HEK293 (cell line): ENCODE results near the gene ZFC3H1.

Experiments
- CTCF ChIA-PET: fragments of 350-600 bp; formaldehyde crosslinking; extraction: SDS; loops from one replicate; lab custom pipeline; 2021; ENCODE audit warnings: antibody characterized with exemption; lab: Yijun Ruan, JAX
- POLR2A ChIA-PET: fragments of 300-600 bp; formaldehyde crosslinking; extraction: SDS; loops from one replicate; lab custom pipeline; 2020; ENCODE audit warnings: antibody characterized with exemption, inconsistent platforms; lab: Yijun Ruan, JAX
- H3K27ac ChIP-seq: fragments of 200-500 bp; sonication (Bioruptor generic); 2 replicates; pipeline ENCODE4 v1.5.1; 2014; ENCODE audit warnings: low read depth, low read length, control low read depth, inconsistent platforms; ENCODE audit errors: extremely low read depth
- H3K36me3 ChIP-seq, 2 experiments: fragments of 200-500 bp in 1 of 2; sonication (Bioruptor generic) in 1 of 2; 1 replicate in 1 of 2; 2 replicates in 1 of 2; pipeline ENCODE4 v1.5.1; 2014 to 2017; ENCODE audit warnings: inconsistent platforms in 2 of 2, low read length in 2 of 2; ENCODE audit not compliant: control insufficient read depth in 2 of 2, insufficient read depth in 1 of 2
- H3K4me1 ChIP-seq: fragments of 200-500 bp; sonication (Bioruptor generic); 2 replicates; pipeline ENCODE4 v1.5.1; 2014; ENCODE audit warnings: mild to moderate bottlenecking, low read length, inconsistent platforms; ENCODE audit not compliant: control insufficient read depth, insufficient read depth
- H3K4me3 ChIP-seq: 2 replicates; pipeline ENCODE4 v1.5.1; 2011; ENCODE audit warnings: low read depth, mild to moderate bottlenecking, control low read depth, low read length, moderate library complexity
- H3K9me3 ChIP-seq: fragments of 200-500 bp; sonication (Bioruptor generic); 2 replicates; pipeline ENCODE4 v1.5.1; 2014; ENCODE audit warnings: low read depth, low read length, inconsistent platforms; ENCODE audit not compliant: control insufficient read depth, insufficient read depth
- KLF1 ChIP-seq: fragments of 450-650 bp; formaldehyde crosslinking; IDR thresholded peaks from 2 replicates; pipeline ENCODE4 v1.5.1; 2016; ENCODE audit warnings: missing biosample characterization, missing genetic modification characterization
- RBAK ChIP-seq: fragments of 450-650 bp; formaldehyde crosslinking; IDR thresholded peaks from 2 replicates; pipeline ENCODE4 v1.5.1; 2016; ENCODE audit warnings: missing biosample characterization, missing genetic modification characterization
- YY2 ChIP-seq: fragments of 450-650 bp; formaldehyde crosslinking; IDR thresholded peaks from 2 replicates; pipeline ENCODE4 v1.5.1; 2016; ENCODE audit warnings: missing biosample characterization, missing genetic modification characterization
- ZNF211 ChIP-seq: fragments of 450-650 bp; formaldehyde crosslinking; IDR thresholded peaks from 2 replicates; pipeline ENCODE4 v1.5.1; 2016; ENCODE audit warnings: low read depth, missing biosample characterization, missing genetic modification characterization
- ZNF362 ChIP-seq: fragments of 450-650 bp; formaldehyde crosslinking; IDR thresholded peaks from 2 replicates; pipeline ENCODE4 v1.5.1; 2016; ENCODE audit warnings: missing biosample characterization, missing genetic modification characterization
- ZNF394 ChIP-seq: fragments of 450-650 bp; formaldehyde crosslinking; IDR thresholded peaks from 2 replicates; pipeline ENCODE4 v1.5.1; 2016; ENCODE audit warnings: missing biosample characterization, missing genetic modification characterization, mild to moderate bottlenecking, moderate library complexity, borderline replicate concordance
- ZNF585B ChIP-seq: fragments of 450-650 bp; formaldehyde crosslinking; IDR thresholded peaks from 2 replicates; pipeline ENCODE4 v1.5.1; 2016; ENCODE audit warnings: missing biosample characterization, missing genetic modification characterization
- ZNF610 ChIP-seq: fragments of 450-650 bp; formaldehyde crosslinking; IDR thresholded peaks from 2 replicates; pipeline ENCODE4 v1.5.1; 2016; ENCODE audit warnings: missing biosample characterization, missing genetic modification characterization, borderline replicate concordance
- ZNF670 ChIP-seq: fragments of 450-650 bp; formaldehyde crosslinking; IDR thresholded peaks from 2 replicates; pipeline ENCODE4 v1.5.1; 2016; ENCODE audit warnings: missing biosample characterization, missing genetic modification characterization, low read depth
- ZNF677 ChIP-seq: fragments of 450-650 bp; IDR thresholded peaks from 2 replicates; pipeline ENCODE4 v1.5.0; 2018; ENCODE audit warnings: missing biosample characterization, mild to moderate bottlenecking, missing genetic modification characterization, moderate library complexity
- ZNF701 ChIP-seq: fragments of 450-650 bp; formaldehyde crosslinking; IDR thresholded peaks from 2 replicates; pipeline ENCODE4 v1.5.1; 2016; ENCODE audit warnings: missing biosample characterization, missing genetic modification characterization
- ZNF707 ChIP-seq: fragments of 450-650 bp; formaldehyde crosslinking; IDR thresholded peaks from 2 replicates; pipeline ENCODE4 v1.5.1; 2016; ENCODE audit warnings: missing biosample characterization, missing genetic modification characterization
- ZNF776 ChIP-seq: fragments of 450-650 bp; formaldehyde crosslinking; IDR thresholded peaks from 2 replicates; pipeline ENCODE4 v1.5.0; 2017; ENCODE audit warnings: missing biosample characterization, missing genetic modification characterization, borderline replicate concordance
- ZNF791 ChIP-seq: fragments of 450-650 bp; formaldehyde crosslinking; IDR thresholded peaks from 2 replicates; pipeline ENCODE4 v1.5.1; 2016; ENCODE audit warnings: missing biosample characterization, missing genetic modification characterization
- TF ChIP-seq, protein P1 (sequence below): fragments of 450-650 bp; formaldehyde crosslinking; IDR thresholded peaks from 2 replicates; pipeline ENCODE4 v1.5.1; 2017; ENCODE audit warnings: missing biosample characterization, mild to moderate bottlenecking, missing genetic modification characterization, moderate library complexity
- TF ChIP-seq, protein P2 (sequence below): fragments of 450-650 bp; formaldehyde crosslinking; IDR thresholded peaks from 2 replicates; pipeline ENCODE4 v1.5.1; 2016; ENCODE audit warnings: missing biosample characterization, missing genetic modification characterization
- TF ChIP-seq, protein P3 (sequence below): fragments of 450-650 bp; formaldehyde crosslinking; IDR thresholded peaks from 2 replicates; pipeline ENCODE4 v1.5.1; 2016; ENCODE audit warnings: missing biosample characterization, missing genetic modification characterization

The ZFC3H1 gene

DNA sequence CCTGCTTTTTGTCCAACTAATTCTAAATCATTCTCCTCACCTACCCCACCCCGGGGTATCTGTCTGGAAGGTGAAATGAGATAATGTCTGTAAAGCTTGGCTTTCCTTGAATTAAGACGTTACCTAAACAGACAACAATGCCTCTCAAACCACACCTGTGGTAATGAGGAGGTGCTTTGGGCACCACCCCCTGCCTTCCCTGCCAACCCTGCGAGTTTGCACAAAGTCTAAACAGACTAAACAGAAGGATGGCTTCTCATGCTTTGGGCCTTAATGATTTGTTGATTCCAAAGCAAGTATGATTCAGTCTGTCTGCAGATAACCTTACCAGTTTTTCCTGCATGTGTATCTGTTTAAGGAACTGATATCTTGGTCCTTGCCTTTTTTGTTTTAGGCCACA is 82.4 kb downstream of the ZFC3H1 start:
- TF ChIP-seq ZNF707 (tag by site-specific recombination): no peak
- TF ChIP-seq, protein P1, sequence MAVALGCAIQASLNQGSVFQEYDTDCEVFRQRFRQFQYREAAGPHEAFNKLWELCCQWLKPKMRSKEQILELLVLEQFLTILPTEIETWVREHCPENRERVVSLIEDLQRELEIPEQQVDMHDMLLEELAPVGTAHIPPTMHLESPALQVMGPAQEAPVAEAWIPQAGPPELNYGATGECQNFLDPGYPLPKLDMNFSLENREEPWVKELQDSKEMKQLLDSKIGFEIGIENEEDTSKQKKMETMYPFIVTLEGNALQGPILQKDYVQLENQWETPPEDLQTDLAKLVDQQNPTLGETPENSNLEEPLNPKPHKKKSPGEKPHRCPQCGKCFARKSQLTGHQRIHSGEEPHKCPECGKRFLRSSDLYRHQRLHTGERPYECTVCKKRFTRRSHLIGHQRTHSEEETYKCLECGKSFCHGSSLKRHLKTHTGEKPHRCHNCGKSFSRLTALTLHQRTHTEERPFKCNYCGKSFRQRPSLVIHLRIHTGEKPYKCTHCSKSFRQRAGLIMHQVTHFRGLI (tag by site-specific recombination): no peak
- TF ChIP-seq ZNF585B: no peak
- TF ChIP-seq ZNF670 (tag by site-specific recombination): no peak
- TF ChIP-seq, protein P2, sequence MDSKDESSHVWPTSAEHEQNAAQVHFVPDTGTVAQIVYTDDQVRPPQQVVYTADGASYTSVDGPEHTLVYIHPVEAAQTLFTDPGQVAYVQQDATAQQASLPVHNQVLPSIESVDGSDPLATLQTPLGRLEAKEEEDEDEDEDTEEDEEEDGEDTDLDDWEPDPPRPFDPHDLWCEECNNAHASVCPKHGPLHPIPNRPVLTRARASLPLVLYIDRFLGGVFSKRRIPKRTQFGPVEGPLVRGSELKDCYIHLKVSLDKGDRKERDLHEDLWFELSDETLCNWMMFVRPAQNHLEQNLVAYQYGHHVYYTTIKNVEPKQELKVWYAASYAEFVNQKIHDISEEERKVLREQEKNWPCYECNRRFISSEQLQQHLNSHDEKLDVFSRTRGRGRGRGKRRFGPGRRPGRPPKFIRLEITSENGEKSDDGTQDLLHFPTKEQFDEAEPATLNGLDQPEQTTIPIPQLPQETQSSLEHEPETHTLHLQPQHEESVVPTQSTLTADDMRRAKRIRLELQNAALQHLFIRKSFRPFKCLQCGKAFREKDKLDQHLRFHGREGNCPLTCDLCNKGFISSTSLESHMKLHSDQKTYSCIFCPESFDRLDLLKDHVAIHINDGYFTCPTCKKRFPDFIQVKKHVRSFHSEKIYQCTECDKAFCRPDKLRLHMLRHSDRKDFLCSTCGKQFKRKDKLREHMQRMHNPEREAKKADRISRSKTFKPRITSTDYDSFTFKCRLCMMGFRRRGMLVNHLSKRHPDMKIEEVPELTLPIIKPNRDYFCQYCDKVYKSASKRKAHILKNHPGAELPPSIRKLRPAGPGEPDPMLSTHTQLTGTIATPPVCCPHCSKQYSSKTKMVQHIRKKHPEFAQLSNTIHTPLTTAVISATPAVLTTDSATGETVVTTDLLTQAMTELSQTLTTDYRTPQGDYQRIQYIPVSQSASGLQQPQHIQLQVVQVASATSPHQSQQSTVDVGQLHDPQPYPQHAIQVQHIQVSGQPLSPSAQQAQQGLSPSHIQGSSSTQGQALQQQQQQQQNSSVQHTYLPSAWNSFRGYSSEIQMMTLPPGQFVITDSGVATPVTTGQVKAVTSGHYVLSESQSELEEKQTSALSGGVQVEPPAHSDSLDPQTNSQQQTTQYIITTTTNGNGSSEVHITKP (tag by site-specific recombination): no peak
- TF ChIP-seq KLF1 (tag by site-specific recombination): no peak
- no peak for TF ChIP-seq ZNF677
- TF ChIP-seq ZNF776: no peak
- TF ChIP-seq, protein P3, sequence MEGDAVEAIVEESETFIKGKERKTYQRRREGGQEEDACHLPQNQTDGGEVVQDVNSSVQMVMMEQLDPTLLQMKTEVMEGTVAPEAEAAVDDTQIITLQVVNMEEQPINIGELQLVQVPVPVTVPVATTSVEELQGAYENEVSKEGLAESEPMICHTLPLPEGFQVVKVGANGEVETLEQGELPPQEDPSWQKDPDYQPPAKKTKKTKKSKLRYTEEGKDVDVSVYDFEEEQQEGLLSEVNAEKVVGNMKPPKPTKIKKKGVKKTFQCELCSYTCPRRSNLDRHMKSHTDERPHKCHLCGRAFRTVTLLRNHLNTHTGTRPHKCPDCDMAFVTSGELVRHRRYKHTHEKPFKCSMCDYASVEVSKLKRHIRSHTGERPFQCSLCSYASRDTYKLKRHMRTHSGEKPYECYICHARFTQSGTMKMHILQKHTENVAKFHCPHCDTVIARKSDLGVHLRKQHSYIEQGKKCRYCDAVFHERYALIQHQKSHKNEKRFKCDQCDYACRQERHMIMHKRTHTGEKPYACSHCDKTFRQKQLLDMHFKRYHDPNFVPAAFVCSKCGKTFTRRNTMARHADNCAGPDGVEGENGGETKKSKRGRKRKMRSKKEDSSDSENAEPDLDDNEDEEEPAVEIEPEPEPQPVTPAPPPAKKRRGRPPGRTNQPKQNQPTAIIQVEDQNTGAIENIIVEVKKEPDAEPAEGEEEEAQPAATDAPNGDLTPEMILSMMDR (tag by site-specific recombination): no peak
- no peak for TF ChIP-seq RBAK (tag by site-specific recombination)
- no peak for TF ChIP-seq ZNF791
- no peak for TF ChIP-seq ZNF362 (tag by site-specific recombination)
- TF ChIP-seq YY2 (tag by site-specific recombination): no peak
- no peak for TF ChIP-seq ZNF610
- no peak for TF ChIP-seq ZNF701 (tag by site-specific recombination)
- CTCF ChIA-PET: interaction anchor here (0.5 to 0.9 kb wide), 2 partner anchors 164 to 1213 kb away, joined by 3 read pairs; no protein-coding TSS in a partner anchor
- no peak overlapping the region for H3K27ac ChIP-seq

DNA sequence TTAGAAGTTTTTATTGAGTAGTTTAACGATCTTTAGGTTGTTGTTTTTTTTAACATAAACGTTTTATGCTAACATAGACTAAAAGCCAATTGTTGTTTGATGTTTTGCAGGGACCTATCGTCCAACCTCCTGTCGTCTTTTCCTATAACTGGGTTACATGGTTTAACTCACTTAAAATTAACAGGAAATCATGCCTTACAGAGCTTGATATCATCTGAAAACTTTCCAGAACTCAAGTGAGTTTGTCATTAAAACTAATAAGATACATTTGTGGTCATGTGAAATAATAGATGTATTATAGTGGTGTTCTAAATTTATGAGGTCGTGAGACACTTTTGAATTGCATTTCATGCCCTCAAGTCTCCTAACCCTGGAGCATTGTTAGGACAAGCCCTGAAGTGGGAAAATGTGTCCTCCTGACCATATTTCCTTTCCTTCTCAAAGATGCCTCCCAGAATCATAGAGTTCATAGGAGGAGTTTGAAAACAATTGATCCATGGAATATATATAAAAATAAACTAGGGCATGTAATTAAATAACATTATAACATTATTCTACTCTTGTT is 84.9 kb downstream of the ZFC3H1 start:
- no peaks in the 10 kb centered on the region for H3K9me3 ChIP-seq
- no peak overlapping the region for H3K27ac ChIP-seq
- no peak overlapping the region for H3K4me3 ChIP-seq
- no peak for TF ChIP-seq ZNF211 (tag by site-specific recombination)
- TF ChIP-seq ZNF394 (tag by site-specific recombination): no peak
- H3K4me1 ChIP-seq: no peaks in the 10 kb centered on the region; the same call in 1 of the 2 replicates
- ChIA-PET CTCF (interaction anchor here (1.1 kb wide), 1 partner anchor 68 kb away, joined by 5 read pairs; no protein-coding TSS in a partner anchor), POLR2A (no interaction called here)
- H3K36me3 ChIP-seq: peaks cover 0 to 3% of the 10 kb centered on the region in 2 experiments; a peak in 1 of 3 replicates

More for the DNA sequence above, 82.4 kb downstream of the ZFC3H1 start:
- POLR2A ChIA-PET: interaction anchor here (0.8 to 1.1 kb wide), 2 partner anchors 8 to 83 kb away, joined by 3 to 4 read pairs; partner anchors contain the start of genes THAP2 and ZFC3H1
- no peaks in the 10 kb centered on the region for H3K9me3 ChIP-seq
- H3K4me1 ChIP-seq: no peaks in the 10 kb centered on the region; the same call in 1 of the 2 replicates
- H3K4me3 ChIP-seq: no peak overlapping the region
- H3K36me3 ChIP-seq: peaks cover 0 to 6% of the 10 kb centered on the region in 2 experiments; a peak in 1 of 3 replicates
